HEK293T (cell line): ENCODE results near the gene SEMA5A.

ENCODE experiments used
- NFRKB ChIP-seq: fragments of 450-650 bp; IDR thresholded peaks from 2 replicates; pipeline ENCODE4 v1.6.1; 2016; ENCODE audit warnings: mild to moderate bottlenecking, moderate library complexity
- SP1 ChIP-seq: fragments of 450-650 bp; IDR thresholded peaks from 2 replicates; pipeline ENCODE4 v1.6.1; 2017

- TF ChIP-seq NFRKB: no peak
- TF ChIP-seq SP1: no peak
Measured at GRCh38 chr5:9386945-9387344, 158.9 kb downstream of the SEMA5A start.
